Measurements from ENCODE around the gene TOR4A.

TOR4A gene

DNA sequence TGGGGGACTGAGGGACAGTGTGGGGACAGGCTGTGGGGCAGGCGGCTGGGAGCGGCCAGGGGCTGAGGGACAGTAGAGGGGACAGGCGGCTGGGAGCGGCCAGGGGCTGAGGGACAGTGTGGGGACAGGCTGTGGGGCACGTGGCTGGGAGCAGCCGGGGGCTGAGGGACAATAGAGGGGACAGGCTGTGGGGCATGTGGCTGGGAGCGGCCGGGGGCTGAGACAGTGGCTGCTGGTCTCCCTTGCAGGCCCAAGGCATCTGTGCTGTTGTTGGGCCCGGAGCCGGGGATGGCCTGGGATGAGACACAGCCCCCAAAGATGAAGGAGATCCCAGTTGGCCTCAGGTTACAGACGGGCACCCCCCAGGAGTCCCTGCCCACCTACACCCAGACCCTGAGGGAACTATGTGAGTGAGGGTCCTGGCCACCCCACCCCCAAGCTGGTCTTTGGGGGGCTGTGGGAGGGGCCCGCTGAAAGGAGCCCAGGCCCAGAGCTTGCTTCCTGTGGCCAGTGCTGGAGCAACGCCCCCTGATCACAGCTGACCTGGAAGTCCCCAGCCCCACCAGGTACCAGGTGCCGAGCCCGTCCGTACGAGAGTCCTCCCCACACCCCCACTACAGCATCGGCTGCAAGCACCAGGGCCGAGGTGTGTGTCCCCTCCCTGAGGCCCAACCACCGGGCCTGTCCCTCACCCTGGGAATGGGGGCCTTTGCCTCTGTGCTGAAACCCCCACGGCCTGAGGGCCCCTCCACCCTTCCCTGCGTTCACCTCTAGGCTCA, 25.8 kb upstream of the TOR4A start:
- TF ChIP-seq, protein P1, sequence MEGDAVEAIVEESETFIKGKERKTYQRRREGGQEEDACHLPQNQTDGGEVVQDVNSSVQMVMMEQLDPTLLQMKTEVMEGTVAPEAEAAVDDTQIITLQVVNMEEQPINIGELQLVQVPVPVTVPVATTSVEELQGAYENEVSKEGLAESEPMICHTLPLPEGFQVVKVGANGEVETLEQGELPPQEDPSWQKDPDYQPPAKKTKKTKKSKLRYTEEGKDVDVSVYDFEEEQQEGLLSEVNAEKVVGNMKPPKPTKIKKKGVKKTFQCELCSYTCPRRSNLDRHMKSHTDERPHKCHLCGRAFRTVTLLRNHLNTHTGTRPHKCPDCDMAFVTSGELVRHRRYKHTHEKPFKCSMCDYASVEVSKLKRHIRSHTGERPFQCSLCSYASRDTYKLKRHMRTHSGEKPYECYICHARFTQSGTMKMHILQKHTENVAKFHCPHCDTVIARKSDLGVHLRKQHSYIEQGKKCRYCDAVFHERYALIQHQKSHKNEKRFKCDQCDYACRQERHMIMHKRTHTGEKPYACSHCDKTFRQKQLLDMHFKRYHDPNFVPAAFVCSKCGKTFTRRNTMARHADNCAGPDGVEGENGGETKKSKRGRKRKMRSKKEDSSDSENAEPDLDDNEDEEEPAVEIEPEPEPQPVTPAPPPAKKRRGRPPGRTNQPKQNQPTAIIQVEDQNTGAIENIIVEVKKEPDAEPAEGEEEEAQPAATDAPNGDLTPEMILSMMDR (IDR thresholded peaks at IDR 0.05; ENCODE audit: insufficient read depth, low read depth, low read length, missing control alignments), result no peak
- no peak overlapping the region for H3K4me3 ChIP-seq (ENCODE audit: low read length)
- no peak for DNase-seq (ENCODE audit: low read depth)

GRCh38 chr9:137252555-137253506, 24.7 kb upstream of the TOR4A start:
- DNase-seq (ENCODE audit: low read depth), result peak; percentile 34
- TF ChIP-seq, protein P1 (IDR thresholded peaks at IDR 0.05; ENCODE audit: insufficient read depth, low read depth, low read length, missing control alignments), result no peak

DNA sequence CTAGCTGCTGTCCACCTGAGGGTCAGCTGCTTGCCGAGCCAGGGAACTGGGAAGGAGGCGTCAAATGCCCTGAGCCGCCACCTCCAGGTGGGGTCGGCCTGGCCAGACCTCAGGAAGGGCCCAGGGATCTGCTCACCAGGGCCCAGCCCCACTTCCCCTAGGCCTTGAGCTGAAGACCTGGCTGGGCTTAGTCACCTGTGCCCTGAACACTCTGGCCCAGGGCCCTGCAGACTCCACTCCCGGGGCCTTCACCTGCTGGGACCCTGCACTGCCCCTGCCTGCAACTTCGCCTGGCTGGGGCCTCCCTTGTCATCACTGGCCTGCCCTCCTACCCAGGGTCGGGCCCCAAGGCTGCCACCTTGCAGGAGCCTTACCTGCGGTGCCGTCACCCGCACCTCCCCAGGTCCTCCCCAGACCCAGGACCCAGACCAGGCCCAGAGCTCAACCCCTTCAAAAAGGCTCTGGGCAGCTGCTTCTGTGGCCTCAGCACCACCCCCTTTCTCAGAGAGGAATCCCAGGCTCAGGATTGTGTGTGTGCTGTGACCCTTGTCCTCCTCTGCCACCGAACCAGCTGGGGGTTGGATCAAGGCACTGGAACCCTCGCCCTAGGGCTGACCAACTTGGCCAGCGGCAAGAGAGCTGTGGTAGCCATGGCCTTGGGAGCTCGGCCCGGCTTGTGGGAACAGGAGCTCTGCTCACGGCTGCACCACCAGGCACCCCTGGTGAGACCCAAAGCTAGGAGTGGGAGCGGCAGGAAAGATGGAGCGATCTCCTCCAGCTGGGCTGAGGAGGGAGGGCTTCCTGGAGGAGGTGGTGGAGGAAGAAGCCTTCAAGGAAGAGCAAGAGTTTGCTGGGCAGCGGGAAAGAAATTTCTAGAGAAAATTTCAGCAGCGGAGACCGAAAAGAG, 23.6 kb upstream of the TOR4A start:
- TF ChIP-seq, protein P1 (IDR thresholded peaks at IDR 0.05; ENCODE audit: insufficient read depth, low read depth, low read length, missing control alignments), result no peak
- peak overlapping the region; percentile 81 for H3K4me3 ChIP-seq (ENCODE audit: low read length)
- no peak for DNase-seq (ENCODE audit: low read depth)

More at GRCh38 chr9:137252555-137253506, 24.7 kb upstream of the TOR4A start:
- H3K4me3 ChIP-seq (ENCODE audit: low read length), result no peak overlapping the region

DNA sequence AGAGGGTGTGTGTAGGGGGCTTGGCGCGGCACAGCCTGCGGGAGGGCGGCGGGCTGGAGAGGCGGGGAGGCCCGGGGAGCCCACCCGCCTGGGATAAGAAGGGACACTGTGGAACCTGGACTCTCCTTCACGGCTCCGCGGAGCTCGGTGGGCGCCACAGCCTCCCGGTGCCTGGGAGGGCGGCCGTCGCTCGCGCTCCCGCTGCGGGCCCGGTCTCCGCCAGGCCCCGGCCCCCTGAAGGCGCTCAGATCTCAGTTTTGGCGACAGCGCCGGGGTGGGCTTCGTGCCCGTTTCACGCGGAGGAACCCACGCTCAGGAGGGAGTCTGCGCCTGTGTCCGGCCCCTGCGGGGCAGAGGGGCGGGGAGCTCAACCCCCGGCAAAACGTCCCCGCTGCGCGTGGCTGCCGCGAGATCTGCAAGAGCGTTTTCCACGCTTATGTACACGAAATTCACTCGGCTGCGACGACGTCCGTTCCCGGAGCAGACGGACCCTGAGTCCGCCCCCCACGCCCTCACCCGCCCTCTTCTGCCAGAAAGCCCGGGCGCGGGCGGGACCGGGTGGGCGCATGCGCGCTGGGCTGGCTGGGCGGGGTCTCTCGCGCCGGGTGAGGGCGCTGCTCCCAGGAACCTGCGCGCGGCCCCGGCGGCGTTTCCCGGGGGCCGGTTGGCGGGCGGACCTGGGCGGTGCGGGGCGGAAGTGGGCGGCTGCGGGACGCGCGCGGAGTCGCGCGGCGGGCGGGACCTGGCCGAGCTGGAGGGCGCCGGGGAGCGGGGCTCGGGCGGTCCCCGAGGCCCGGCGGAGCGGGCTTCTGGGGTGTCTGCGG, 22.7 kb upstream of the TOR4A start, which contains the start of gene NELFB:
Gene NELFB, plus strand, starts transcription at position 704 of the 824 bp plus-strand sequence.
- peak; percentile 88 for DNase-seq (ENCODE audit: low read depth)
- H3K4me3 ChIP-seq (ENCODE audit: low read length), result peak within 1 kb of the TSS; percentile 89
- TF ChIP-seq, protein P1 (IDR thresholded peaks at IDR 0.05; ENCODE audit: insufficient read depth, low read depth, low read length, missing control alignments), result no peak

DNA sequence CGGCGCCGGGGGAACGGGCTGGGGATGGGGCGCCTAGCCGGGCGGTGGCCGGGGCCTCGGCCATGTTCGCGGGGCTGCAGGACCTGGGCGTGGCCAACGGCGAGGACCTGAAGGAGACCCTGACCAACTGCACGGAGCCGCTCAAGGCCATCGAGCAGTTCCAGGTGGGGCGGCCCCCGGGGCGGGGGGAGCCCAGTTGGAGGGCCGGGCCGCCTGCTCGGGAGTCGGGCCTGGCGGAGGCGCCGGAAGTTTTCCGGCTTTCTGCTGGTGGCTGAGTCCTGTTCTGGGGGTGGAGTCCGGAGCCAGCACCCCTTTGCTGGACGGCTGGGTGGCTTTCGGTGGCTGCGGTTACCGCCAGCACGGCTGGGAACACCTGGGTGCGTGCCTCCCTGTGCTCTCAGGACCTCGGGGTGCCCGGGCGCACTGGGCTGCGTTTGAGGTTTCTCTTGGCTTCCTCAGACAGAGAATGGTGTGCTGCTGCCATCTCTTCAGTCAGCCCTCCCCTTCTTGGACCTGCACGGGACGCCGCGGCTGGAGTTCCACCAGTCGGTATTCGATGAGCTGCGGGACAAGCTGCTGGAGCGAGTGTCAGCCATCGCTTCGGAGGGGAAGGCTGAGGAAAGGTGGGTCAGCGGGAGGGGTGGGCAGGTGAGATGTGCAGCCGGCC, 21.9 kb upstream of the TOR4A start:
- TF ChIP-seq, protein P1 (IDR thresholded peaks at IDR 0.05; ENCODE audit: insufficient read depth, low read depth, low read length, missing control alignments), result no peak
- H3K4me3 ChIP-seq (ENCODE audit: low read length), result peak overlapping the region; percentile 89
- peak; percentile 45 for DNase-seq (ENCODE audit: low read depth)
